ENCODE measurements around the gene SNORC.

Gene SNORC

DNA sequence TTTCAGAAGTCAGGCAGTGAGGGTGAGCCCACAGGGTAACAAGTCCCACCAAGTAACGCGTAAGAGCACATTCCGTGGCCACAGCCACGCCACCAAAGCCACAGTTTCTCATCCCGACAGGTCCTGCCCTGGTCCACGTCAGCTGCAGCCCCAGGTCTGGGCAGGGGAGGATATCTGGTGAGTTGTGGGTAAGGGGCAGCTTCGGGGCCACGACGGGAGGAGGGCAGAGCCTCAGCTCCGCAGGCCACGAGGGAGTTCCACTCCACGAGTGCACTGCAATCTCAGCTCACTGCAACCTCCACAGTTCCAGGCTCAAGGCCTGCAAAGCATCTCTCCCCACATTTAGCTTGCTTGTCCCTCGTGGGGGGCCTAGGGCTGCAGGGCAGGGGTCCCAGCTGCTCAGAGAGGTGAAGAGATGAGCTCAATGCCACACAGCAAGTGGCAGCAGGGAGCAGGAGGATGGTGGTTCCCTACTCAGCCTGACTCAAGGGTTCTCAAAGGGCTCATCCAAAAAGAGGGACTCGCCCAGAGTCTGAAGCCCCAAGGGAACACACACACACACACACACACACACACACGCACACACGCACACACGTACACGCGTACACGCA is 12.5 kb downstream of the SNORC start:
- Mint-ChIP-seq H3K27ac (no peak overlapping the region), H3K4me1 (ENCODE audit: low read depth) (no peaks in the 10 kb centered on the region), H3K4me3 (no peak overlapping the region), H3K27me3 (peaks cover 19% of the 10 kb centered on the region), H3K9me3 (no peaks in the 10 kb centered on the region), H3K36me3 (ENCODE audit: low read depth) (no peaks in the 10 kb centered on the region)
- intact Hi-C loops (cut with micrococcal nuclease) = no loop called here

GRCh38 chr2:232883116-232883721 is 13.2 kb downstream of the SNORC start:
- Mint-ChIP-seq H3K27ac (no peak overlapping the region), H3K27me3 (peaks cover 13% of the 10 kb centered on the region), H3K36me3 (ENCODE audit: low read depth) (no peaks in the 10 kb centered on the region), H3K4me3 (no peak overlapping the region), H3K4me1 (ENCODE audit: low read depth) (no peaks in the 10 kb centered on the region), H3K9me3 (no peaks in the 10 kb centered on the region)
- intact Hi-C loops (cut with micrococcal nuclease) = no loop called here

DNA sequence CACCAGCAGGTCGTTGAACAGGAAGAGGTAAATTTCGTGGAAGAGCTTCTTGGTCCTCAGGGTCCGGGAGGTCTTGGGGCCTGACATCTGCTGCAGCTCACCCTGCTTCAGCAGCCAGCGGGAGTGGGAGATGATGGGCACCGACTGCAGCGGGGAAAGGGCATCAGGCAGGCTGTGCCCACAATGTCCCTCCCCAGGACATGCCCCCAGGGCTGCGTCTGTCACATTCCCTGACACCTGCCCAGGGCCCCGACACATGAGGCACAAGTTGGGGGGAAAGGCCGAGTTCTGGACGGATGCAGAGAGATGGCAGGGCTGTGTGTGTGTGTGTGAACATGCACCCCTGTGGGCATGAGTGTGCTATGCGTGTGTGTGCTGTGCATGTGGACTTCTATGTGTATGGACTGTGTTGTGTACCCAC is 13.9 kb downstream of the SNORC start:
- H3K9me3 Mint-ChIP-seq = no peaks in the 10 kb centered on the region
- no peaks in the 10 kb centered on the region for H3K4me1 Mint-ChIP-seq (ENCODE audit: low read depth)
- intact Hi-C loops (cut with micrococcal nuclease) = no loop called here
- H3K36me3 Mint-ChIP-seq (ENCODE audit: low read depth) = no peaks in the 10 kb centered on the region
- H3K27me3 Mint-ChIP-seq = peaks cover 9% of the 10 kb centered on the region
- no peak overlapping the region for H3K4me3 Mint-ChIP-seq
- H3K27ac Mint-ChIP-seq = no peak overlapping the region

DNA sequence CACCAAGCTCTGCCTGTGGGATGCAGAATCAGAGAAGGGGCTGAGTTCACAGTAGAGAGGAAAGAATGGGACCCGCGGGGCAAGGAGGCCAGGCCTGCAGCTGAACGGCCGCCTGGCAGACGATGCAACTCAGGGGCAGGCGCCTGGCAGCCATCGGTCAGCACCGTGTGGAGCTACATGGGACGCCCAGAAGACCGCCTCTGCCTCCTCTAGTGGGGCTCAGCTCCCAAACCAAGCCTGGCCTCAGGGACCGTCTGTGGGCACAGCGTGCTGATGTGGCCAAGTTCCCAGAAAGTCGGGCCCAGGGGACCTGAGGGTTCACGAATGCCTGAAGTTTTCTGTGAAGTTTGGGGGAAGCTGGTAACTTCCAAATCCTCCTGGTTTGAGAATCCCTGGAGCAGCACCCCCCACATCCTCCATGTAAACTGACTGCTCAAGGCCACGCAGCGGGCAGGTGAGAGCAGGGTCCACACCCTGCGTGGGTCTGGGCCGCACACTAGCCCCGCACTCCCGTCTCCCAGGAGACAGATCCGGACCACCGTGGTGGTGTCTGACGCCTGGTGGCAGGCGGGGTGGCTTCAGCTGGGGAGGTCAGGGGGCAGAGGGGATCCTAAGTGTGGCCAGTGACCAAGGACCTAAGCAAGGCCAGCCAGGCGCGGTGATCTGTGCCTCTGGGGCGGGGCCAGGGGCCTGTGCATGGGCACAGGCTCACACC is 14.6 kb downstream of the SNORC start:
- Mint-ChIP-seq H3K9me3 (no peaks in the 10 kb centered on the region), H3K36me3 (ENCODE audit: low read depth) (no peaks in the 10 kb centered on the region), H3K27ac (no peak overlapping the region), H3K27me3 (peaks cover 12% of the 10 kb centered on the region), H3K4me3 (no peak overlapping the region), H3K4me1 (ENCODE audit: low read depth) (no peaks in the 10 kb centered on the region)
- intact Hi-C loops (cut with micrococcal nuclease) = no loop called here

- no peak overlapping the region for H3K27ac Mint-ChIP-seq
- peaks cover 16% of the 10 kb centered on the region for H3K27me3 Mint-ChIP-seq
- H3K4me1 Mint-ChIP-seq (ENCODE audit: low read depth) = no peaks in the 10 kb centered on the region
- no peaks in the 10 kb centered on the region for H3K9me3 Mint-ChIP-seq
- intact Hi-C loops (cut with micrococcal nuclease) = no loop called here
- H3K4me3 Mint-ChIP-seq = no peak overlapping the region
- no peaks in the 10 kb centered on the region for H3K36me3 Mint-ChIP-seq (ENCODE audit: low read depth)
Observed at GRCh38 chr2:232885264-232885961, 15.3 kb downstream of the SNORC start.

GRCh38 chr2:232886176-232886575 is 16.1 kb downstream of the SNORC start:
- Mint-ChIP-seq H3K36me3 (ENCODE audit: low read depth) (no peaks in the 10 kb centered on the region), H3K27ac (no peak overlapping the region), H3K4me3 (no peak overlapping the region), H3K9me3 (no peaks in the 10 kb centered on the region), H3K4me1 (ENCODE audit: low read depth) (no peaks in the 10 kb centered on the region), H3K27me3 (peaks cover 23% of the 10 kb centered on the region)
- intact Hi-C loops (cut with micrococcal nuclease) = no loop called here

GRCh38 chr2:232886632-232887031 is 16.6 kb downstream of the SNORC start:
- no peaks in the 10 kb centered on the region for H3K36me3 Mint-ChIP-seq (ENCODE audit: low read depth)
- no peak overlapping the region for H3K4me3 Mint-ChIP-seq
- H3K4me1 Mint-ChIP-seq (ENCODE audit: low read depth) = no peaks in the 10 kb centered on the region
- H3K9me3 Mint-ChIP-seq = no peaks in the 10 kb centered on the region
- intact Hi-C loops (cut with micrococcal nuclease) = no loop called here
- H3K27me3 Mint-ChIP-seq = peaks cover 28% of the 10 kb centered on the region
- no peak overlapping the region for H3K27ac Mint-ChIP-seq

- H3K27ac Mint-ChIP-seq = no peak overlapping the region
- no peaks in the 10 kb centered on the region for H3K4me1 Mint-ChIP-seq (ENCODE audit: low read depth)
- intact Hi-C loops (cut with micrococcal nuclease) = no loop called here
- no peak overlapping the region for H3K4me3 Mint-ChIP-seq
- no peaks in the 10 kb centered on the region for H3K9me3 Mint-ChIP-seq
- peaks cover 34% of the 10 kb centered on the region for H3K27me3 Mint-ChIP-seq
- no peaks in the 10 kb centered on the region for H3K36me3 Mint-ChIP-seq (ENCODE audit: low read depth)
Observed at GRCh38 chr2:232887171-232887850, 17.2 kb downstream of the SNORC start.

DNA sequence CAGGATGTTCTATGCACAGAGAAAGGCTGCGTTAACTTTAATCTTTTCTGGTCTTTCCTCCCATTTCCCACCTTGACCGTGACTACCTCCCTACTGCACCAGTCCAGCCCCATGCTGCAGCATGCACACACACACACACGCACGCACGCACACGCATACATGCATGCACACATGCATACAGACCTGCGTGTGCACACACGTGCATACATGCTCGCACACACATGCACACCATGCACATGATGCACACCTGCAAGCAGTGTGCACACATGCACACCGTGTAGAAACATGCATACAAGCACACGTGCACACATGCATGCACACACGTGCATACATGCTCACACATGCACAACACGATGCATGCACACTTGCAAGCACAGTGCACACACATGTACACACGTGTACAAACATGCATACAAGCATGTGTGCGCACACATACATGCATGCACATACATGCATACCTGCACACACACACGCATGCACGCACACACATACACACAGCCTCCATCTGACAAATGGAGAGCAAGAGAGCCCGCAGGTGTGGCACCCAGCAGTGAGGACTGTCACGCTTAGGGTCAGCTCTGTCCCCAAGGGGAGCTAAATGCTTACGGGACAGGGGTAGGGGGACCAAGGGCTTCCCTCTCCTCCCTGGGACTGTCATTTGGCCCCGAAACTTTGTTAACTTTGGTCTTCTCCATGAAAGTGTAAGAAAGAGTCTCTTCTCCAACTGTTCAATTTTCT is 18.2 kb downstream of the SNORC start:
- H3K27ac Mint-ChIP-seq = no peak overlapping the region
- H3K36me3 Mint-ChIP-seq (ENCODE audit: low read depth) = no peaks in the 10 kb centered on the region
- intact Hi-C loops (cut with micrococcal nuclease) = no loop called here
- no peaks in the 10 kb centered on the region for H3K9me3 Mint-ChIP-seq
- H3K4me1 Mint-ChIP-seq (ENCODE audit: low read depth) = no peaks in the 10 kb centered on the region
- no peak overlapping the region for H3K4me3 Mint-ChIP-seq
- H3K27me3 Mint-ChIP-seq = peaks cover 38% of the 10 kb centered on the region

DNA sequence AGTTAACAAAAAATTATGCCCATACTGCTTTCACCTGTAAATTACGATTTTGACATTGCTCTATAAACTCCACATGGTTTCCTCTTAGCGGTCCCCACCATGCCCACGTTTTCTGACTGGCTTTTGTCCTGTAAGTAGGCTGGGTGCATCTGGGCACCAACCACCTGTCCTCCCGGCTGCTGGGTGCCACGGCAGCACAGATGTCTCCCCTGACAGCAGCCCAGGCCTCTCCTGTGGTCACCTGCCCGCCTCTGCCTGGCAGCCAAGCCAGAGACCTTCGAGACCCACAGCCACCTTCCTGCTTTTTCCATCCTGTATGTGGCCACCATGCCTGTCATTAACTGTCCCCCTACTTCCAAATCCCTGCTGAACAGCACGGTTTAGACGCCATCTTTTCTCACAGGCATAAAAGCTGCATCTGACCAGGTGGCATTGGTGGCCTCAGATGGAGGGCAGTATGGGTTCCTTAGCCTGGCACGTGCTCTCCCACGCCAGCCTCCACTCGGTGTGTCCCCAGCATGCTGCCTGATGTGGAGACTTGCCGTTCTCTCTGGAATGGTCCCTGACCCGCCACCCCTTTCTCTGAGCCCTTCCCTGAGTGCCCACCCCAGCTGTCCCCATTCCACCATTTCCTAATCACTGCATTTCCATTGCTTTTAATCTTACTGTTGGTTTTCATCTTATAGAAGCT is 18.9 kb downstream of the SNORC start:
- no peaks in the 10 kb centered on the region for H3K4me1 Mint-ChIP-seq (ENCODE audit: low read depth)
- intact Hi-C loops (cut with micrococcal nuclease) = no loop called here
- H3K27ac Mint-ChIP-seq = no peak overlapping the region
- H3K9me3 Mint-ChIP-seq = no peaks in the 10 kb centered on the region
- no peaks in the 10 kb centered on the region for H3K36me3 Mint-ChIP-seq (ENCODE audit: low read depth)
- H3K27me3 Mint-ChIP-seq = peaks cover 38% of the 10 kb centered on the region
- H3K4me3 Mint-ChIP-seq = no peak overlapping the region

GRCh38 chr2:232889876-232890401 is 19.9 kb downstream of the SNORC start:
- Mint-ChIP-seq H3K27me3 (peaks cover 38% of the 10 kb centered on the region), H3K4me1 (ENCODE audit: low read depth) (no peaks in the 10 kb centered on the region), H3K9me3 (no peaks in the 10 kb centered on the region), H3K4me3 (no peak overlapping the region), H3K36me3 (ENCODE audit: low read depth) (no peaks in the 10 kb centered on the region), H3K27ac (no peak overlapping the region)
- intact Hi-C loops (cut with micrococcal nuclease) = no loop called here

- no peaks in the 10 kb centered on the region for H3K36me3 Mint-ChIP-seq (ENCODE audit: low read depth)
- peaks cover 38% of the 10 kb centered on the region for H3K27me3 Mint-ChIP-seq
- no peak overlapping the region for H3K27ac Mint-ChIP-seq
- H3K9me3 Mint-ChIP-seq = no peaks in the 10 kb centered on the region
- no peak overlapping the region for H3K4me3 Mint-ChIP-seq
- intact Hi-C loops (cut with micrococcal nuclease) = no loop called here
- H3K4me1 Mint-ChIP-seq (ENCODE audit: low read depth) = no peaks in the 10 kb centered on the region
Observed at GRCh38 chr2:232890536-232890895, 20.5 kb downstream of the SNORC start.

Measured in dendritic cell treated with granulocyte-macrophage colony-stimulating factor and Interleukin-4, amounts not matched to agents 40 ng/mL and 50 ng/mL, for 4 days (primary cell).